WTC11 (cell line): Measurements from ENCODE around the gene LDB3. TPM values are rescaled to one million over a fixed set of nuclear protein-coding genes. Genes with fewer than 3 reads are reported as not detected.
"Not testable (repeated sequence)": the region's sequence is repeated elsewhere in the genome, so short reads cannot be mapped to it uniquely, and the experiment has no call there.

Source experiments
- ATAC-seq: fragments of 200-7000 bp; cut with Tn5 transposase; 2 replicates; pipeline ENCODE4 v1.10.0; 2021; ENCODE audit warnings: mild to moderate bottlenecking, moderate library complexity
- CTCF ChIA-PET: fragments of 300-600 bp; sonication (Branson Sonifier 250); formaldehyde crosslinking; loops from one replicate; lab custom pipeline; 2021; ENCODE audit warnings: antibody characterized with exemption; lab: Charles Lee
- POLR2A ChIA-PET: fragments of 350-600 bp; sonication (Branson Sonifier 250); formaldehyde crosslinking; loops from one replicate; lab custom pipeline; 2021; ENCODE audit warnings: antibody characterized with exemption; lab: Charles Lee
- DNase-seq: peaks from one replicate; pipeline ENCODE4 v3.0.0; 2021; ENCODE audit warnings: low spot score
- H3K27ac Mint-ChIP-seq: 2 replicates; pipeline ENCODE4 v1.8.0; 2021; ENCODE audit warnings: mixed read lengths
- H3K27me3 Mint-ChIP-seq: 2 replicates; pipeline ENCODE4 v1.8.0; 2021; ENCODE audit warnings: low read depth, mild to moderate bottlenecking, moderate library complexity, mixed read lengths
- H3K36me3 Mint-ChIP-seq: 2 replicates; pipeline ENCODE4 v1.8.0; 2021; ENCODE audit warnings: mixed read lengths
- H3K4me1 Mint-ChIP-seq: 2 replicates; pipeline ENCODE4 v1.8.0; 2022; ENCODE audit warnings: mixed read lengths
- H3K4me3 Mint-ChIP-seq: 2 replicates; pipeline ENCODE4 v1.8.0; 2021; ENCODE audit warnings: mild to moderate bottlenecking, moderate library complexity, mixed read lengths
- H3K9me3 Mint-ChIP-seq: 2 replicates; pipeline ENCODE4 v1.8.0; 2021; ENCODE audit warnings: mixed read lengths
- CREM ChIP-seq: sonication (generic); formaldehyde crosslinking; IDR thresholded peaks from 2 replicates; pipeline ENCODE4 v1.8.1; 2022; ENCODE audit warnings: mild to moderate bottlenecking, missing genetic modification reagents, moderate library complexity
- FOXJ3 ChIP-seq: sonication (generic); formaldehyde crosslinking; IDR thresholded peaks from 2 replicates; pipeline ENCODE4 v1.9.0; 2021; ENCODE audit warnings: missing genetic modification reagents, mild to moderate bottlenecking, borderline replicate concordance
- FOXP4 ChIP-seq: sonication (generic); formaldehyde crosslinking; IDR thresholded peaks from 2 replicates; pipeline ENCODE4 v1.8.0; 2022; ENCODE audit warnings: mild to moderate bottlenecking, missing genetic modification reagents
- JAZF1 ChIP-seq: fragments of 250-450 bp; sonication (Bioruptor Pico); IDR thresholded peaks from 2 replicates; pipeline ENCODE4 v1.9.0; 2021; ENCODE audit warnings: moderate library complexity, mild to moderate bottlenecking, inconsistent platforms
- KAT7 ChIP-seq: sonication (generic); formaldehyde crosslinking; IDR thresholded peaks from 2 replicates; pipeline ENCODE4 v1.8.1; 2023; ENCODE audit warnings: missing genetic modification reagents, mild to moderate bottlenecking, borderline replicate concordance
- NFATC4 ChIP-seq: fragments of 250-450 bp; sonication (Bioruptor Pico); IDR thresholded peaks from 2 replicates; pipeline ENCODE4 v1.9.0; 2021; ENCODE audit warnings: mild to moderate bottlenecking
- NR1H2 ChIP-seq: sonication (generic); formaldehyde crosslinking; IDR thresholded peaks from 2 replicates; pipeline ENCODE4 v1.9.0; 2021; ENCODE audit warnings: mild to moderate bottlenecking, moderate library complexity, missing genetic modification reagents
- SP1 ChIP-seq: sonication (generic); formaldehyde crosslinking; conservative IDR thresholded peaks from 2 replicates; pipeline ENCODE4 v1.8.1; 2022; ENCODE audit warnings: missing genetic modification reagents
- TCF7 ChIP-seq: sonication (generic); formaldehyde crosslinking; IDR thresholded peaks from 2 replicates; pipeline ENCODE4 v1.8.0; 2022; ENCODE audit warnings: mild to moderate bottlenecking, low read depth, missing genetic modification reagents, moderate library complexity
- total RNA-seq: library from RNA; stranded (reverse); gene quantifications from 3 replicates; pipeline ENCODE4 v1.2.3, GENCODE V29; 2021
- TF ChIP-seq, protein P1 (sequence below): sonication (generic); formaldehyde crosslinking; conservative IDR thresholded peaks from 2 replicates; pipeline ENCODE4 v1.8.1; 2022; ENCODE audit warnings: mild to moderate bottlenecking, missing genetic modification reagents
- TF ChIP-seq, protein P2 (sequence below): sonication (generic); formaldehyde crosslinking; IDR thresholded peaks from 2 replicates; pipeline ENCODE4 v1.8.0; 2023; ENCODE audit warnings: mild to moderate bottlenecking, missing genetic modification reagents
- TF ChIP-seq, protein P3 (sequence below): fragments of 200-600 bp; IDR thresholded peaks from 2 replicates; pipeline ENCODE4 v1.8.0; 2022; ENCODE audit warnings: antibody characterized with exemption
- TF ChIP-seq, protein P4 (sequence below): sonication (generic); formaldehyde crosslinking; IDR thresholded peaks from 2 replicates; pipeline ENCODE4 v1.8.1; 2022; ENCODE audit warnings: low read depth, mild to moderate bottlenecking, moderate library complexity, missing genetic modification reagents, borderline replicate concordance

LDB3 gene
- total RNA-seq, 1 experiment from 2014 or later: 0.42 TPM

DNA sequence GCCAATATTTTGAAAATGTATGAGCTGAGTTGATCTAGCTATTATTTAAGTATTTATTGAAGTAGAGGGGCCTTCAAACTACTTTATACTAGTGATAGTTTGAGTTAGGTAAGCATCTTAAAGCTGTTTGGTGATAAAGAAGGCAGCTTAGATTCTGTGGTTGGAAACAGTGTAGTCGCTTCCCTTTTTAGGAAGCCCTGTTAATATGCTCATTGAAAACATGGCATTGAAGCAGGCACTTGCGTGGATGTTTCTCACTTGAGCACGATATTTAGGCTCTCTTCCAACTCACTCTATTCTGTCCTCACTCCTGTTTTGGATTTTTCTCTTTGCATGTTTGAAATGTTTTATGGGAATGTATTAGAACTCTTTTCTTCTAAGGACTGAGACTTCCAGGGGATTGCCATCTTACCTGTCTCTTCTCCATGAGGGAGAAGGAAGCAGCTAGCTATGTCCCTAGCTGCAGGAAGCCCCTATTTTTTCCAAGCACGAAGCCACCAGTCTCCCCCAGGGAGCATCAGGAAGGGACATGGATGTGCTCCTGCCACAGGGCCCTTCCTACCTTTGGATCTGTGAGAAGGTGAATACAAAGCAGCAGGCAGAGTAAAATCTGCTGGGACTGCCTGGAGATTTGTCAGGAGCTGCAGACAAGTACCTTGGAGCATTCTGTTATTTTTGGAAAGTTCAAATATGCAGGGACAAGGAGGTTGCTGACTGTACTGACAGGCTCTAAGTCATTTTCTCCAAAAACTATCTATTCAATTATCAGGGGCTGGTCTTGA lies 66.1 kb downstream of the LDB3 start:
- Mint-ChIP-seq H3K27me3 (no peaks in the 10 kb centered on the region), H3K36me3 (no peaks in the 10 kb centered on the region), H3K4me3 (no peak overlapping the region), H3K27ac (no peak overlapping the region), H3K9me3 (peaks cover 2% of the 10 kb centered on the region; the same call in 1 of the 2 replicates), H3K4me1 (peaks cover 18% of the 10 kb centered on the region)
- ChIA-PET POLR2A (interaction anchor here (1.0 to 2.1 kb wide), 2 partner anchors 21 kb away, joined by 4 to 6 read pairs; partner anchors contain the start of gene BMPR1A), CTCF (interaction anchor here (1.1 to 1.6 kb wide), 4 partner anchors 8 to 165 kb away, joined by 3 to 5 read pairs (median 4); no protein-coding TSS in a partner anchor)
- TF ChIP-seq FOXP4 (CRISPR knock-in tag): no peak
- TF ChIP-seq, protein P1, sequence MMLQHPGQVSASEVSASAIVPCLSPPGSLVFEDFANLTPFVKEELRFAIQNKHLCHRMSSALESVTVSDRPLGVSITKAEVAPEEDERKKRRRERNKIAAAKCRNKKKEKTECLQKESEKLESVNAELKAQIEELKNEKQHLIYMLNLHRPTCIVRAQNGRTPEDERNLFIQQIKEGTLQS (CRISPR knock-in tag): no peak
- TF ChIP-seq KAT7 (CRISPR knock-in tag): no peak
- no peak for TF ChIP-seq CREM
- TF ChIP-seq NR1H2 (CRISPR knock-in tag): no peak
- no peak for TF ChIP-seq SP1 (CRISPR knock-in tag)
- TF ChIP-seq JAZF1 (CRISPR knock-in tag): no peak
- TF ChIP-seq, protein P2, sequence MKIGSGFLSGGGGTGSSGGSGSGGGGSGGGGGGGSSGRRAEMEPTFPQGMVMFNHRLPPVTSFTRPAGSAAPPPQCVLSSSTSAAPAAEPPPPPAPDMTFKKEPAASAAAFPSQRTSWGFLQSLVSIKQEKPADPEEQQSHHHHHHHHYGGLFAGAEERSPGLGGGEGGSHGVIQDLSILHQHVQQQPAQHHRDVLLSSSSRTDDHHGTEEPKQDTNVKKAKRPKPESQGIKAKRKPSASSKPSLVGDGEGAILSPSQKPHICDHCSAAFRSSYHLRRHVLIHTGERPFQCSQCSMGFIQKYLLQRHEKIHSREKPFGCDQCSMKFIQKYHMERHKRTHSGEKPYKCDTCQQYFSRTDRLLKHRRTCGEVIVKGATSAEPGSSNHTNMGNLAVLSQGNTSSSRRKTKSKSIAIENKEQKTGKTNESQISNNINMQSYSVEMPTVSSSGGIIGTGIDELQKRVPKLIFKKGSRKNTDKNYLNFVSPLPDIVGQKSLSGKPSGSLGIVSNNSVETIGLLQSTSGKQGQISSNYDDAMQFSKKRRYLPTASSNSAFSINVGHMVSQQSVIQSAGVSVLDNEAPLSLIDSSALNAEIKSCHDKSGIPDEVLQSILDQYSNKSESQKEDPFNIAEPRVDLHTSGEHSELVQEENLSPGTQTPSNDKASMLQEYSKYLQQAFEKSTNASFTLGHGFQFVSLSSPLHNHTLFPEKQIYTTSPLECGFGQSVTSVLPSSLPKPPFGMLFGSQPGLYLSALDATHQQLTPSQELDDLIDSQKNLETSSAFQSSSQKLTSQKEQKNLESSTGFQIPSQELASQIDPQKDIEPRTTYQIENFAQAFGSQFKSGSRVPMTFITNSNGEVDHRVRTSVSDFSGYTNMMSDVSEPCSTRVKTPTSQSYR (CRISPR knock-in tag): no peak
- no peak for TF ChIP-seq TCF7 (CRISPR knock-in tag)
- TF ChIP-seq FOXJ3 (CRISPR knock-in tag): no peak
- TF ChIP-seq, protein P3, sequence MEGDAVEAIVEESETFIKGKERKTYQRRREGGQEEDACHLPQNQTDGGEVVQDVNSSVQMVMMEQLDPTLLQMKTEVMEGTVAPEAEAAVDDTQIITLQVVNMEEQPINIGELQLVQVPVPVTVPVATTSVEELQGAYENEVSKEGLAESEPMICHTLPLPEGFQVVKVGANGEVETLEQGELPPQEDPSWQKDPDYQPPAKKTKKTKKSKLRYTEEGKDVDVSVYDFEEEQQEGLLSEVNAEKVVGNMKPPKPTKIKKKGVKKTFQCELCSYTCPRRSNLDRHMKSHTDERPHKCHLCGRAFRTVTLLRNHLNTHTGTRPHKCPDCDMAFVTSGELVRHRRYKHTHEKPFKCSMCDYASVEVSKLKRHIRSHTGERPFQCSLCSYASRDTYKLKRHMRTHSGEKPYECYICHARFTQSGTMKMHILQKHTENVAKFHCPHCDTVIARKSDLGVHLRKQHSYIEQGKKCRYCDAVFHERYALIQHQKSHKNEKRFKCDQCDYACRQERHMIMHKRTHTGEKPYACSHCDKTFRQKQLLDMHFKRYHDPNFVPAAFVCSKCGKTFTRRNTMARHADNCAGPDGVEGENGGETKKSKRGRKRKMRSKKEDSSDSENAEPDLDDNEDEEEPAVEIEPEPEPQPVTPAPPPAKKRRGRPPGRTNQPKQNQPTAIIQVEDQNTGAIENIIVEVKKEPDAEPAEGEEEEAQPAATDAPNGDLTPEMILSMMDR: no peak
- TF ChIP-seq NFATC4 (CRISPR knock-in tag): no peak
- TF ChIP-seq, protein P4, sequence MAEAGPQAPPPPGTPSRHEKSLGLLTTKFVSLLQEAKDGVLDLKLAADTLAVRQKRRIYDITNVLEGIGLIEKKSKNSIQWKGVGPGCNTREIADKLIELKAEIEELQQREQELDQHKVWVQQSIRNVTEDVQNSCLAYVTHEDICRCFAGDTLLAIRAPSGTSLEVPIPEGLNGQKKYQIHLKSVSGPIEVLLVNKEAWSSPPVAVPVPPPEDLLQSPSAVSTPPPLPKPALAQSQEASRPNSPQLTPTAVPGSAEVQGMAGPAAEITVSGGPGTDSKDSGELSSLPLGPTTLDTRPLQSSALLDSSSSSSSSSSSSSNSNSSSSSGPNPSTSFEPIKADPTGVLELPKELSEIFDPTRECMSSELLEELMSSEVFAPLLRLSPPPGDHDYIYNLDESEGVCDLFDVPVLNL (CRISPR knock-in tag): no peak
- DNase-seq: no peak
- no peak for ATAC-seq

GRCh38 chr10:86735278-86735677 lies 67.0 kb downstream of the LDB3 start:
- H3K36me3 Mint-ChIP-seq, H3K4me3 Mint-ChIP-seq, H3K27me3 Mint-ChIP-seq, H3K9me3 Mint-ChIP-seq, H3K27ac Mint-ChIP-seq, ATAC-seq, DNase-seq: not testable (repeated sequence)
- peaks cover 18% of the 10 kb centered on the region for H3K4me1 Mint-ChIP-seq
- CTCF ChIA-PET: interaction anchor here (1.2 kb wide), 1 partner anchor 23 kb away, joined by 3 read pairs; no protein-coding TSS in a partner anchor
- POLR2A ChIA-PET: interaction anchor here (1.0 kb wide), 1 partner anchor 20 kb away, joined by 4 read pairs; no protein-coding TSS in a partner anchor
